Loucy (cell line): ENCODE results near the gene ZSWIM9.
"Not testable (repeated sequence)": the region's sequence is repeated elsewhere in the genome, so short reads cannot be mapped to it uniquely, and the experiment has no call there.

Source experiments
- H2AFZ ChIP-seq: fragments of 200-600 bp; sonication (generic); 2 replicates; pipeline ENCODE4 v1.6.0; 2016; ENCODE audit warnings: antibody characterized with exemption, mild to moderate bottlenecking, low read length, moderate library complexity
- H3F3A ChIP-seq: fragments of 200-600 bp; 2 replicates; pipeline ENCODE4 v1.6.0; 2016; ENCODE audit warnings: antibody characterized with exemption, low read depth, mild to moderate bottlenecking
- H3K27me3 ChIP-seq: fragments of 200-600 bp; sonication (generic); 2 replicates; pipeline ENCODE4 v1.6.1; 2014; ENCODE audit warnings: low read length, mild to moderate bottlenecking; ENCODE audit not compliant: insufficient read depth, poor library complexity, severe bottlenecking
- H3K36me3 ChIP-seq: fragments of 200-600 bp; sonication (generic); 2 replicates; pipeline ENCODE4 v1.6.1; 2016; ENCODE audit warnings: low read length; ENCODE audit not compliant: insufficient read depth
- H3K4me1 ChIP-seq: fragments of 200-600 bp; sonication (generic); 2 replicates; pipeline ENCODE4 v1.5.1; 2014; ENCODE audit warnings: low read length, mild to moderate bottlenecking; ENCODE audit not compliant: insufficient read depth, poor library complexity, severe bottlenecking
- H3K4me2 ChIP-seq: fragments of 200-600 bp; sonication (generic); 2 replicates; pipeline ENCODE4 v1.6.0; 2014; ENCODE audit warnings: antibody characterized with exemption, low read length, low read depth, mild to moderate bottlenecking; ENCODE audit not compliant: poor library complexity, severe bottlenecking
- H3K4me3 ChIP-seq: fragments of 200-600 bp; sonication (generic); 2 replicates; pipeline ENCODE4 v1.5.1; 2014; ENCODE audit warnings: low read length, mild to moderate bottlenecking, mixed read lengths; ENCODE audit not compliant: poor library complexity, severe bottlenecking
- H3K79me2 ChIP-seq: fragments of 200-600 bp; sonication (generic); 2 replicates; pipeline ENCODE4 v1.6.1; 2014; ENCODE audit warnings: low read length; ENCODE audit not compliant: insufficient read depth
- H3K9ac ChIP-seq: fragments of 200-600 bp; sonication (generic); 2 replicates; pipeline ENCODE4 v1.6.0; 2014; ENCODE audit warnings: mild to moderate bottlenecking, low read depth, low read length, moderate library complexity; ENCODE audit not compliant: poor library complexity, severe bottlenecking
- H3K9me2 ChIP-seq: fragments of 200-600 bp; sonication (generic); replicated peaks from 2 replicates; pipeline ENCODE4 v1.6.1; 2016; ENCODE audit warnings: low read depth, low read length, mixed read lengths
- H3K9me3 ChIP-seq: fragments of 200-600 bp; sonication (generic); 2 replicates; pipeline ENCODE4 v1.6.1; 2014; ENCODE audit warnings: mild to moderate bottlenecking, antibody characterized with exemption, low read length, low read depth; ENCODE audit not compliant: insufficient read depth
- H4K20me1 ChIP-seq: fragments of 200-600 bp; sonication (generic); 2 replicates; pipeline ENCODE4 v1.6.0; 2014; ENCODE audit warnings: antibody characterized with exemption, low read length, mild to moderate bottlenecking; ENCODE audit not compliant: insufficient read depth, poor library complexity, severe bottlenecking
- EZH2phosphoT487 ChIP-seq: fragments of 200-600 bp; IDR thresholded peaks from 2 replicates; pipeline ENCODE4 v1.6.1; 2018; ENCODE audit warnings: antibody characterized with exemption, mild to moderate bottlenecking, moderate library complexity, borderline replicate concordance
- TF ChIP-seq, protein P1 (sequence below): fragments of 200-600 bp; sonication (generic); conservative IDR thresholded peaks from 2 replicates; pipeline ENCODE4 v1.5.1; 2014; ENCODE audit warnings: mild to moderate bottlenecking, antibody characterized with exemption, low read length

ZSWIM9 gene

DNA sequence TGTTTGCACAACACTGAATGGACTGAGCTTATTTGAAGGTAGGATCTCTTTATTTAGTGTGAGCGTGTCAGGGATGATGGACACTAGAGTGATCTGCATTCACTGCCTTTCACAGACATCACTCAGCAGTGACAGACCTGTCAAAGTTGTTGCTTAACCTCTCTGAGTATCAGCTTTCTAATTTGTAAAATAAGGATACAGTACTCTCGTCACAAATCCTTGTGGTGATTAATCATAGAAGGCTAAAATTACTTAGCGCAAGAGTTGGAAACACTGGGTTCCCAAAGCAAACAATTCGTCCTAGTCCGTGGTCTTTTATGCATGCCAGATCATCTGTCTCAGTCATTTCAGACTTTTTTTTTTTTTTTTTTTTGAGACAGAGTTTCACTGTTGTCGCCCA, 68.6 kb downstream of the ZSWIM9 start:
- no peaks in the 10 kb centered on the region for H3K27me3 ChIP-seq
- no peaks in the 10 kb centered on the region for H3K4me1 ChIP-seq
- H3K9me2 ChIP-seq: no peaks in the 10 kb centered on the region
- H3K36me3 ChIP-seq: peaks cover 48% of the 10 kb centered on the region; the same call in 1 of the 2 replicates
- peaks cover 12% of the 10 kb centered on the region for H3K79me2 ChIP-seq
- H4K20me1 ChIP-seq: no peaks in the 10 kb centered on the region
- H3K9me3 ChIP-seq: no peaks in the 10 kb centered on the region
- H3K4me3 ChIP-seq: no peak overlapping the region
- H3F3A ChIP-seq: no peaks in the 10 kb centered on the region
- no peak for TF ChIP-seq EZH2phosphoT487
- TF ChIP-seq, protein P1, sequence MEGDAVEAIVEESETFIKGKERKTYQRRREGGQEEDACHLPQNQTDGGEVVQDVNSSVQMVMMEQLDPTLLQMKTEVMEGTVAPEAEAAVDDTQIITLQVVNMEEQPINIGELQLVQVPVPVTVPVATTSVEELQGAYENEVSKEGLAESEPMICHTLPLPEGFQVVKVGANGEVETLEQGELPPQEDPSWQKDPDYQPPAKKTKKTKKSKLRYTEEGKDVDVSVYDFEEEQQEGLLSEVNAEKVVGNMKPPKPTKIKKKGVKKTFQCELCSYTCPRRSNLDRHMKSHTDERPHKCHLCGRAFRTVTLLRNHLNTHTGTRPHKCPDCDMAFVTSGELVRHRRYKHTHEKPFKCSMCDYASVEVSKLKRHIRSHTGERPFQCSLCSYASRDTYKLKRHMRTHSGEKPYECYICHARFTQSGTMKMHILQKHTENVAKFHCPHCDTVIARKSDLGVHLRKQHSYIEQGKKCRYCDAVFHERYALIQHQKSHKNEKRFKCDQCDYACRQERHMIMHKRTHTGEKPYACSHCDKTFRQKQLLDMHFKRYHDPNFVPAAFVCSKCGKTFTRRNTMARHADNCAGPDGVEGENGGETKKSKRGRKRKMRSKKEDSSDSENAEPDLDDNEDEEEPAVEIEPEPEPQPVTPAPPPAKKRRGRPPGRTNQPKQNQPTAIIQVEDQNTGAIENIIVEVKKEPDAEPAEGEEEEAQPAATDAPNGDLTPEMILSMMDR: no peak
- no peak overlapping the region for H2AFZ ChIP-seq
- H3K4me2 ChIP-seq: no peak overlapping the region
- no peak overlapping the region for H3K9ac ChIP-seq

DNA sequence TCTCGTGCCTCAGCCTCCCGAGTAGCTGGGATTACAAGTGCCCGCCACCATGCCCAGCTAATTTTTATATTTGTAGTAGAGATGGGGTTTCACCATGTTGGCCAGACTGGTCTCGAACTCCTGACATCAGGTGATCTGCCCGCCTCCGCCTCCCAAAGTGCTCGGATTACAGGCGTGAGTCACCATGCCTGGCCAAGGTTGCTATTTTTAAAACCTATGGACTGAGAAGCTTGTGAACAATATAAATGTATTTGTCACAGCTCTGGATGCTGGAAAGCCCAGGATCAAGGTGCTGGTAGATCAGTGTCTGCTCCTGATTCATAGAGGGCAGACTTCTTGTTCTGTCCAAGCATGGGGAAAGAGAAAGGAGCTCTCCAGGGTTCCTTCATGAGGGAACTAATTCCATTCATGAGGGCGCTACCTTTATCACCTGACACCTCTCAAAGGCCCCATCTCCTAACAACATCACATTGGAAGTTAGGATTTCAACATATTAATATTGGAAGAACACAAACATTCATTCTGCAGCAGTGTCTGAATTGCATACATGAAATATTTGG, 69.2 kb downstream of the ZSWIM9 start:
- Histone ChIP-seq H3K9me2 (no peaks in the 10 kb centered on the region), H2AFZ (no peak overlapping the region), H3K4me1 (peaks cover 3% of the 10 kb centered on the region), H3K36me3 (peaks cover 43% of the 10 kb centered on the region; the same call in 1 of the 2 replicates), H3K9ac (no peak overlapping the region), H3K4me2 (no peak overlapping the region), H3K27me3 (no peaks in the 10 kb centered on the region), H3K79me2 (peaks cover 16% of the 10 kb centered on the region), H3F3A (peaks cover under 1% of the 10 kb centered on the region; the same call in 1 of the 2 replicates), H3K4me3 (no peak overlapping the region), H4K20me1 (peaks cover under 1% of the 10 kb centered on the region), H3K9me3 (no peaks in the 10 kb centered on the region)
- no peak for TF ChIP-seq EZH2phosphoT487
- TF ChIP-seq, protein P1: no peak

DNA sequence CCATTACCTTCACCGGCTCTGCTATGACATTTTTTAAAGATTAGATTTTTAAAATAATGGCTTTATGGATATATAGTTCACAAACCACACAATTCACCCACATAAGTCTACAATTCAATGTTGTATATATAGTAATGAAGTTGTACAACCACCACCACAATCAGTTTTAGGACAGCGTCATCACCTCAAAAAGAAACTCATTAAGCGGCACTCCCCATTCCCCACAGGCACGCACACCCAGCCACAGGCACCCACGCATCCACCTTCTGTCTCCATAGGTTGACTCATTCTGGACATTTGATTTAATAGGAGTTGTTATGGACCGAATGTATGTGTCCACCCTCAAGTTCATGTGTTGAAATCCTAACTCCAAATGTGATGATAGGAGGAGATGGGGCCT, 71.3 kb downstream of the ZSWIM9 start:
- H3K4me2 ChIP-seq, H3K4me3 ChIP-seq, H2AFZ ChIP-seq, H3K9ac ChIP-seq, H4K20me1 ChIP-seq, H3K9me3 ChIP-seq, H3K27me3 ChIP-seq, H3K9me2 ChIP-seq, H3F3A ChIP-seq: not testable (repeated sequence)
- Histone ChIP-seq H3K79me2 (peaks cover 34% of the 10 kb centered on the region), H3K36me3 (peaks cover 41% of the 10 kb centered on the region; the same call in 1 of the 2 replicates), H3K4me1 (peaks cover 16% of the 10 kb centered on the region)

DNA sequence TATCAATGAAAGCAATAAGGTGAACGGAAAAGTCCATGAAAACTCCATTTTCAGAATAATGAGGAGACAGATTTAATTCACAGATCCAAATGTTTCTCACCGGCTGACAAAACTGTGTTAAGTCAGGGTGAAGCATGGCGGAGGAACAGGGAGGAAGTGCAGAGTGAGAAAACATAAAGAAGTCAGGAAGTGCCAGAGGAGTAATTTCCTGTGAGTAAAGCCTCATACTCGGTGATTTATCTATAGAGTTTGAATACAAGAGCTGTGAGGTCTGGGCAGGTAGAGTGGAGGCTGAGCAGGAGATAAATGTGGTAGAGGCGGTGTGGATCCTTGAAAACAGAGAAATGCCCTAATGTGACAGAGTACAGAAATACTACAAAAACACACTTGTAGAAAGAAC, 73.8 kb downstream of the ZSWIM9 start:
- H3K27me3 ChIP-seq: no peaks in the 10 kb centered on the region
- no peaks in the 10 kb centered on the region for H3K9me2 ChIP-seq
- peaks cover 30% of the 10 kb centered on the region; the same call in 1 of the 2 replicates for H3K36me3 ChIP-seq
- H3K4me1 ChIP-seq: peaks cover 30% of the 10 kb centered on the region
- no peak for TF ChIP-seq EZH2phosphoT487
- TF ChIP-seq, protein P1: no peak
- H2AFZ ChIP-seq: no peak overlapping the region
- H3K9ac ChIP-seq: peak overlapping the region; percentile 61
- H3K9me3 ChIP-seq: no peaks in the 10 kb centered on the region
- peaks cover 4% of the 10 kb centered on the region; the same call in 1 of the 2 replicates for H3F3A ChIP-seq
- peak overlapping the region; percentile 85 for H3K4me2 ChIP-seq
- peaks cover 57% of the 10 kb centered on the region for H3K79me2 ChIP-seq
- peaks cover 17% of the 10 kb centered on the region for H4K20me1 ChIP-seq
- H3K4me3 ChIP-seq: peak overlapping the region; percentile 62
